Astrocyte of the spinal cord (primary cell): ENCODE results near the gene ZFHX3.
A peak's percentile ranks its signal among the peaks of the same experiment; 100 is the strongest.
"Not testable (repeated sequence)": the region's sequence is repeated elsewhere in the genome, so short reads cannot be mapped to it uniquely, and the experiment has no call there.

Experiments
- DNase-seq: peaks from one replicate; pipeline ENCODE4 v3.0.0; 2011; ENCODE audit warnings: low read depth, low spot score
- H3K4me3 ChIP-seq: 2 replicates; pipeline ENCODE4 v1.5.1; 2011; ENCODE audit warnings: low read depth, mild to moderate bottlenecking, low read length, moderate library complexity
- CTCF ChIP-seq: IDR thresholded peaks from 2 replicates; pipeline ENCODE4 v1.5.1; 2012; ENCODE audit warnings: low read depth, mild to moderate bottlenecking, low read length, inconsistent platforms
- in situ Hi-C: cut with HindIII; loops from 2 replicates; pipeline ENCODE4 v1.10.0; 2017; ENCODE audit warnings: low sequenced_read_pairs

The ZFHX3 gene

DNA sequence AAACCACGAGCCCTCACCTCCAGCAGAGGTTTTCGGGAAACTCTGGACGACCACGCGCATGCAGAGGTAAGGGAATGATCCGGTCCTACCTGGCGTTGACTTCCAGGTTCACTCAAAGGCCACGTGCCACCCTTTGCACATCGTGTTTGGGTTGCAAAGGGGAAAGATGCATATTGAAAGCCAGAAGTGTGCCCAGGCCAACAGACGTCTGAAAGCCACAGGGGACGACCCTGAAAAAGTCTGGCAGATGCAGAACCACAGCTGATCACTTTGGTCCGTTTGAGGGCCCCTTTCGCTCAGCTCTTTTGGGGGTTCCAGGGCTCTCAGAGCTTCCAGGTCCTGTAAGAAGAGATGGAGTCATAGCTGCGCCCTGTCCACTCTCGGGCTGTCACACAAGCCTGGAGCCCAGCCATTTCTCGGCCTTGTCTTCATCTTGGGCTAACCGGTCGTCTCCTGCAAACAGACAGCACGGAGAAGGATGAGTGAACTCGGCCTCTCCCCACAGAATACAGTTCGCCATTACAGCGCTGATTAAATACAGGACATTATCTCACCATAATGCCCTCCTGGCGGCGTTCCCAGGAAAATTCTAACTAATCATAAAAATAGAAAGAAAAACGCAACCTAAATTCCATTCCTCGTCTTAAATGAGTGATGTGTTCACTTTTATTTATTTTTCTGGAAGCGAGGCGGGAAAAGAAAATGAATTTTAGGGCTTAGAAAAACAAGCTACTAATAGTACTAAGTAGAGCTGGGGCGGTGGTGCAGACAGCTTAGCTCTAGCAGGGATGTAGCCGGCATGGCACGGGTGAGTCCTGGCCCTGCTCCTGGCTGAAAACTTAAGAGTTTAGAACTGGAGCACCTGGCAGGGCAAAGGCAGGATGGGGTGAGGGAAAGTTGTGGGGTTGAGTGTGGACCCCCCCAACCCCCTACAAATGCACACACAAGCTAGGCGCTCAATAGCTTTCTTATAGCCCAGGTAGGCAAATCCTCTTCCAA lies 45.5 kb upstream of the ZFHX3 start:
- no peak overlapping the region for H3K4me3 ChIP-seq
- no peak for TF ChIP-seq CTCF
- DNase-seq = peak; percentile 59
- in situ Hi-C loops = no loop called here

GRCh38 chr16:73092236-73092781 lies 44.4 kb upstream of the ZFHX3 start:
- DNase-seq = no peak
- no peak overlapping the region for H3K4me3 ChIP-seq
- in situ Hi-C loops = no loop called here

GRCh38 chr16:73091174-73091573 lies 43.2 kb upstream of the ZFHX3 start:
- no peak for TF ChIP-seq CTCF
- no peak overlapping the region for H3K4me3 ChIP-seq
- no peak for DNase-seq
- in situ Hi-C loops = no loop called here

More at GRCh38 chr16:73092236-73092781, 44.4 kb upstream of the ZFHX3 start:
- TF ChIP-seq CTCF = no peak

- DNase-seq = no peak
- in situ Hi-C loops = no loop called here
- no peak overlapping the region for H3K4me3 ChIP-seq
- no peak for TF ChIP-seq CTCF
Observed at GRCh38 chr16:73089420-73089819, 41.5 kb upstream of the ZFHX3 start.

- no peak for TF ChIP-seq CTCF
- no peak overlapping the region for H3K4me3 ChIP-seq
- DNase-seq = no peak
- in situ Hi-C loops = no loop called here
Observed at GRCh38 chr16:73086108-73086507, 38.2 kb upstream of the ZFHX3 start.

DNA sequence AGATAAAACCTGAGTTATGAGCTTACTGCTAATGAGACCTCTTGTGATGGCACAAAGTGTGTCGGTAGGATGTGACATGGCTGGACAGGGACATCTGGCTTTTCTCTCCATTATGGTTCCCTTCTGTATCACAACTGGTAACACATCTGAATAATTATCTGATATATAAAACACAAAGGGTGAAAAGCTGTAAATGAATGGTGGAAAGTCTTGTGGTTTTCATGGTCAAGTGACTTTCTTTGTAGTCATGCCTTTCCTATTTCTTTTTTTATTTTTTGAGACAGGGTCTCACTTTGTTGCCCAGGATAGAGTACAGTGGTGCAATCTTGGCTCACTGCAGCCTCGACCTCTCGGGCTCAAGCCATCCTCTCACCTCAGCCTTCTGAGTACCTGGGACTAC lies 35.3 kb upstream of the ZFHX3 start:
- DNase-seq = peak; percentile 12
- in situ Hi-C loops = no loop called here
- TF ChIP-seq CTCF = no peak

GRCh38 chr16:73082634-73083051 lies 34.7 kb upstream of the ZFHX3 start:
- peak; percentile 95 for DNase-seq
- in situ Hi-C loops, H3K4me3 ChIP-seq: not testable (repeated sequence)

More for the DNA sequence above, 35.3 kb upstream of the ZFHX3 start:
- no peak overlapping the region for H3K4me3 ChIP-seq
